CD4-positive, alpha-beta T cell treated with Interleukin-1 beta for 1 hour (primary cell): Measurements from ENCODE around the gene RASGEF1C.
"Not testable (repeated sequence)": the region's sequence is repeated elsewhere in the genome, so short reads cannot be mapped to it uniquely, and the experiment has no call there.

Experiments used
- DNase-seq, 2 donors: peaks; one replicate each; pipeline ENCODE4 v3.0.0-alpha.2; 2020 to 2022

Gene RASGEF1C

DNA sequence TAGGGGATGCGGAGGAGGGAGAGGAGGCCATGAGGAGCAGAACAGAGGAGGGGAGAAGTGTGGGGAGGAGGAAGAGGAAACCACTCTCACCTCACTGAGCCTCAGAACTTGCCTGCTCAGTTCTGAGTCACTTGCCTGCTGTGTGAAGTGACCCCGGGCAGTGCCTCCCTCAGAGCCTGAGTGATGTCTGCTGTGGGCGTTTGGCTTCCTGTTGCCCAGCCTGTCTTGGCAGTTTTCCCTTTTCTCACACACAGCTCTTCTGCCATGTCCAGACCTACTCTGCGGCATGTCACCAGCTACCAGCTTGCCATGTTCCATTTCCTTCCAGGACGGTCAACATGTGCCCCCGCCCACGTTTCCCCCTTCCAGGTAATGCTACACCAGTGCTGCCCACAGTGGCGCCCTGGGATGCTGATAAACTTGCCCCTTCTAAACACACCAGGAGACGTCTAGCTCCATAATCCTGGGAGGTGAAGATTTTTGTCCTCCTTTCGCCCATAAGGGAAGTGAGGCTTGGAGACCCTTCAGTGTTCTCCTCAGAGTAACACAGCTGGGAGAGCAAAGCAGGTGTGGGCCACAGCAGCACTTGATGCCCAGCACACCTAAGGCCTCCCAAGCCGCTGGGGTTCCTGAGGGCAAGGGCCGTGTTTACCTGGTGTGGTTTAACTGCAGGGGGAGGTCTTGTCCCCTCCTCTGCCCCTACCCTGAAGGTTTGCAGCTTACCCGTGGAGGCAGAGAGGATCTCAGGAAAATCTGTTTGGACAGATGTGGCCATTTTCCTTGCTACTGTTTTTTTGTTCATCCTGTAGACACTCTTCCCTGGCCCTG lies 73.7 kb downstream of the RASGEF1C start:
- DNase-seq, result peak in 1 of 2 donors; percentile 21

DNA sequence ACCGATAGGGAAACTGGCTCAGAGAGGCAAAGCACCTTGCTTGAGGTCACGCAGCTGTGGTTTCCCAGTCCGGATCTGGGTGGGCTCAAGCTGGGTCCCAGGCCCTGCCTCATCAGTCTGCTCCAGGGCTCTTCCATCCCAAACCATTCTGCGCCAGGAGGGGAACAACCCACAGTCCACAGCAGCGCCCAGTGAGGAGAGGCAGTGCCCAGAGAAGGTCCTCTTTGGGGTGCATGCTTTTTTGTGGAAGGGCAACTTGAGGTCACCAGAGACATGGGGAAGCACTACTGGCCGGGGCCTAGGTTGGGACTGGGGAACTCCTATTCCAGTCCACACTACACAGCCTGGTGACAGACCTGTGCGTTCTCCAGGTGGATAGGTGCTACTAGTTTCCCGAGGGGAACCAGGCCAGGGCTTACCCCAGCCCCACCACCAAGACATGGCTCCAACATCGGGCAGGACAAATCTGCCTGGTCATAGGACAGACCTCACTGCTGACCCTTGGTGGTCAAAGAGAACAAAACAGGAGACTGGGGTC lies 75.0 kb downstream of the RASGEF1C start:
- no peak for DNase-seq

DNA sequence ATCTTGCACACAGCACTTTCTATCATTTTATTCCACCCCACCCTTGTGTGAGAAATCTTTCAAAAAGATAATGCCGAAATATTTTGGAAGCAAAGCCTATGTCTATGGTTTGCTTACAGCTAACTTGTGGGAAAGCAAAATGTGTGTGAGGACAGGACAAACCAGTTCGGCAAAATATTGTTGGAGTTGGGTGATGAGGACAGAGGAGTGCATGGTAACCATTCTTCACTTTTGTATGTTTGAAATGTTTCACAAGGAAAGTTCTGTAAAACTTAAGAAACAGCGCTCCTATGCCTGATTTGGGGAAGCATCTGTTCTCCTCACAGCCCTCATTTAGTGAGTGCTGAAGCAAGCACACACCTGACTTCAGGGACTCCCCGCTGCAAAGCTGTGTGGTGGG lies 75.5 kb downstream of the RASGEF1C start:
- no peak for DNase-seq

GRCh38 chr5:180133060-180133459 lies 76.0 kb downstream of the RASGEF1C start:
- no peak for DNase-seq

GRCh38 chr5:180130876-180131740 lies 77.9 kb downstream of the RASGEF1C start:
- no peak for DNase-seq

DNA sequence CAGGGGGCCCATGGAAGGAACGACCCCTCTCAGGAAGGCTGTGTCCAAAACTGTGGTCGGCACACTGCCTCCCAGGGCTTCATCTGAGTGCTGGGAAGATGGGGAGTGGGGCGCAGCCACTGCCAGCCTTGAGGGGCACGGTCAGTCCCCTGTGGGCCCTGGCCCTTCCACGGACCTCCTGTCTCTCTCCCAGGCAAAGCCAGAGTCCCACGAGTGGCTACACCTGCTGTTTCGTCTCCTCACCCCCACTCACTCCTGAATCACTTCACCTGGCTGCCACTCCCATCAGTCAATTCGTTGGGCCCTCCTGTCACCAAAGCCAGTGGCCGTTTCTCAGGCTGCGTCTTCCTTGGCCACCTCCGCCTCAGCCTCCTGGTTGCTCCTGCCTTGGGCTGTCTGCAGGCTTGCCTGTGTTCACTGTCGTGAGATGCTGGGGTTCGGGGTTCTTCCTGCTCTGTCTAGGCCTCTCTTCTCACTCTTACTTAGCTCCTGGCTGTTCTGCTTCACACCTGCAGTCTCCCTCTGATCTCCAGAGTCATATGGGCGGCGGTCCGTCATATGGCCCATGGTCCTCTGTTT lies 78.6 kb downstream of the RASGEF1C start:
- no peak for DNase-seq

DNA sequence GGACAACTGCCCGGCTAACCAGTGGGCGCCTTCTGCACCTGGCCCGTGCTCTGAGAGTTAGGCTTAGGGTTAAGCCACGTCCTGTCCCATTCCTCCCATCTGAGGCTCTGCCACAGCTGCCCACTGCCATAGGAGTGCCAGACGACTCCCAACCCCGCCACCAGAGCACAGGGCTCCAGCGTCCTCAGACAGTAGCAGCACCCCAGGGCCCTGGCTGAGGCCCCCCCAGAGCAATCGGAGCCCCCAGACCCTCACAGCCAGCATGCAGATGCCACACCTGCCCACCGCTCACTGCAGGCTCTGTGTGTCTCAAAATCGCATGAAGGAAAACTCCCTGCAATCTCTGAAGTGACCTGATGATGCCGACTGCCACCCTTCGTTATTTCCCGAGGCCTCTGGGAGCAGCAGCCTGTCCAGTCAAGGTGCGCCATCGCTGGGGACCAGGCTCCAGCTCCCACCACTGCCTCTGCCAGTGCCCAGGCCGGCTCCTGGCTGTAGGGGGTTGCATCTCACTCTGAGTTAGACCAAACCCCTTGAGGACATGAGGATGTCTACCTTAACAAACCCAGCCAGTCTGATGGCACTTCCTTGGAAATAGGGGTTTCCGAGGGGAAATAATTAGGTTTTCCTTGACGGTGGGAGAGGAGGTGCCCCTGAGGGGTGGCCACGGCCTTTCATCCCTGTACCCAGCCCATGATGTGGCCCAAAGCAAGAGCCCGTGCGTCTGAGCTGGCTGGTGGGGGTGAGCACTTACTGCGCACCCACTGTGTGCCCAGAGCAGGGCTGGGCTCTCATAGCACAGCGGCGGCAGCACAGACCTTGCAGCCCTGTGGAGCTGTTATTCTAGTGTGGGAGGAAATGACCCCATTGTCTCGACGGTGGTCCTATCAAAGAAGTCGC lies 79.5 kb downstream of the RASGEF1C start:
- DNase-seq, result no peak

DNA sequence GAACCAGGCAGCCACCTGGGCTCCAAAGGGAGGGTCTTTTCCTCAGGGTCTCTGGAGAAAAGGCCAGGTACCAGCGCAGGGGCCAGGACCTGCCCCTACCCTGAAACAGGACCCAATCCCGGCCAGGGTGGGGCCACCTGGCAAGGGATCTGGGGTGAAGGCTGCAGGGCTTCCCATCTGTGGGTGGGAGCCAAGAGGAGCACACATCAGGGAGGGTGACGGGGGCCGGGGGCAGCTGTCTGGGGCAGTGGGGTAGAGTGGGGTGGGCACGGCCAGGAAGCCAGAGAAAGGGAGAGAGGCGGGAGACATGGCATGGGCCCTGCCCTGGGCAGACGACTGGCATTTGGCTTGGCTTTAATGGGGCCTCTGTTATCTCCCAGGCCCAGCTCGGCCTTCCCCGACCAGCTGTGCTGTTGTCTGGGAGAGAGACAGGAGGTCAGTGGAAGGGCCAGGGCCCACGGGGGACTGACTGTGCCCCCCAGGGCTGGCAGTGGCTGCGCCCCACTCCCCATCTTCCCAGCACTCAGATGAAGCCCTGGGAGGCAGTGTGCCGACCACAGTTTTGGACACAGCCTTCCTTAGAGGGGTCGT lies 80.2 kb downstream of the RASGEF1C start:
- no peak for DNase-seq

- no peak for DNase-seq
Measured at GRCh38 chr5:180127682-180128670, 81.0 kb downstream of the RASGEF1C start.

DNA sequence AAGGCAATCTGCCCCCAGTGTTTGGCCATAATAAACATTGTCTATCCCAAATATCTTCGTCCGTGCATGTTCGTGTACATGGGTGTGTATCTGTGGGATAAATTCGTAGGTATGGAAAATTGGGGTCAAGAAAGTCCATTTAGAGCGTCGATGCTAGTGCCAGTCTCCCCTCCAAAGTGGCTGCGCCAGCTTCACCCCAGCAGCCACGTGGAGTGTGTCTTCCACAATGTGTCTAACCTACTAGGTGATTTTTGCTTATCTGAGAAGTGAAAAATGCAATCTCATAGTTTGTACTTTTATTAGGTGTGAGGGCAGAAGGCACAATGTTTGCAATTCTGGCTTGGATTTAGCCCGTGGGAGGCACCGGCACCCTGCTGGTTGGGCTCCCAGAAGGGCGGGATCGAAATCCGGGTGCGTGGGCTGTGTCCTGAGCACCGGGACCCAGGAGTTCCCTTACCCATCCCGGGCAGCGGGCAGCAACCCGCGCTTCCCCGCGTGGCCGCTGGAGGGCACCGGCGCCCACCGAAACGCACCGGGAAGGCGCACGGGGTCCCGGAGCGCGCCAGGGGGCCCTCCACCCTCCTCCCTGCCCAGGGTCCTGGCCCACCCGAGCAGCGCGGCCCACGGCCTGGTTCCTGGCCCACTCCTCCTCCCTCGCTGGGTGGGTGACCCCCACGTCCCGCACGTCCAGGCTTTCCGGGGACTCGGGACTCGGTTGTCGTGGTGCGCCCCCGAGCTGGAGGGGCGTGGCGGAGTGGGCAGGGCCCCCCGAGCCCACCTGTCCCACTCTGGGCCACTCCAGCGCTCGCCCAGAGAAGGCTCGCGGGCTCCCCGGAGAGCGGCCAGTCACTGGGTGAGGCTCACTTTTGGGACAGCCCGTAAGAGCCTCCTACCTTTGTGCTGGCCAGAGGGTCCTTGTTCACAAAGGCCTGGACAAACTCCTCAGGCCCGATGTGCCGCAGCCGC lies 82.0 kb downstream of the RASGEF1C start:
- peak in 1 of 2 donors; percentile 15 for DNase-seq

GRCh38 chr5:180126156-180126555 lies 82.9 kb downstream of the RASGEF1C start:
- not testable (repeated sequence) for DNase-seq

DNA sequence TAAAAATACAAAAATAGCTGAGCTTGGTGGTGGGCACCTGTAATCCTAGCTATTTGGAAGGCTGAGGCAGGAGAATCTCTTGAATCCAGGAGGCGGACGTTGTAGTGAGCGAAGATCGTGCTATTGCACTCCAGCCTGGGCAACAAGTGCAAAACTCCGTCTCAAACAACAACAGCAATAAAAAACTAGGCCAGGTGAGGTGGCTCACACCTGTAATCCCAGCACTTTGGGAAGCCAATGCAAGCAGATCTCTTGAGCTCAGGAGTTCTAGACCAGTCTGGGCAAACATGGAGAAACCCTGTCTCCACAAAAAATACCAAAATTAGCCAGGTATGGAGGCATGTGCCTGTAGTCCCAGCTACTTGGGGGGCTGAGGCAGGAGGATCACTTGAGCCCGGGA lies 84.3 kb downstream of the RASGEF1C start:
- not testable (repeated sequence) for DNase-seq

DNA sequence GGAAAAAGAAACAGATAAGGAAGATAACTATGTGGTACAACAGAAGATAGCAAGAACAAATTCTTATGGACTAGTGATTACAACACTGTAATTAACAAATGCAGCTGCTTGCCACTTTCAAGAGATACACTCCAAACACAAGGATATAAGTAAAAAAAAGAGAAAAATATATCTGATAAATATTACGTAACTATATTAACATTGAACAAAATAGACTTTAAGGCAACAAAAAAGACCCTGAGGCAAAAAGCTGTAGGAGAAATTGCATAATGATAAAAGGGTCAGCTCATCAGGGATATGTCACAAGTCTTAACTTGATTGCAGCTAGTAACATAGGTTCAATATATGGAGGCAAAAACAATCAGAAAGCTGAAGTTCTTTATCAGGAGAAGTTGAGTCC lies 86.1 kb downstream of the RASGEF1C start:
- no peak for DNase-seq

DNA sequence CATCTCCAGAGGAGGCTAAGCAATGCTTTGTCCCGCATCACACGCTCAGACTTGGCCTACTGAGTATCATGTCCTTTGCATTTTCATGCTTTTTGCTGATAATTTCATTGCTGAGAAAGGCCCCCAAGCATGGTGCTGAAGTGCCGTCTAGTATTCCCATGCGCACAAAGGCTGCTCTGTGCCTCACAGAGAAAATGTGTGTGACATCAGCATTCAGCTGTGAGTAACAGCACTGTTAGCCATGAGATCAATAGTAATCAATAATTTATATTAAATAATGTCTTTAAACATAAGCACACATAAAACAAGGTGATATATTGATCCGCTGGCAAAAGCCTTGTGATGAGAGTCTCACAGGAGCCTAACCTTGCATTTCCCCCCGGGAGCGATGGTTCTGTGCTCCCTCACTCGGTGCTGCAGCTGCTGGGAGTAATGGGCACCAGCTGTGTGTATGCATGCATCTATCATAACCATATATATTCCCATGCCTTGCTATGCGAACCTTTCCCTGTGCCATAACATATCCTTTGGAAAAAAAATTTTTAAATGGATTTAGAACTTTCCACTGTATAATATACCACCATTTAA lies 87.1 kb downstream of the RASGEF1C start:
- no peak for DNase-seq

- DNase-seq, result no peak
Measured at GRCh38 chr5:180120237-180121101, 88.5 kb downstream of the RASGEF1C start.

- DNase-seq, result no peak
Measured at GRCh38 chr5:180119903-180120236, 89.1 kb downstream of the RASGEF1C start.

DNA sequence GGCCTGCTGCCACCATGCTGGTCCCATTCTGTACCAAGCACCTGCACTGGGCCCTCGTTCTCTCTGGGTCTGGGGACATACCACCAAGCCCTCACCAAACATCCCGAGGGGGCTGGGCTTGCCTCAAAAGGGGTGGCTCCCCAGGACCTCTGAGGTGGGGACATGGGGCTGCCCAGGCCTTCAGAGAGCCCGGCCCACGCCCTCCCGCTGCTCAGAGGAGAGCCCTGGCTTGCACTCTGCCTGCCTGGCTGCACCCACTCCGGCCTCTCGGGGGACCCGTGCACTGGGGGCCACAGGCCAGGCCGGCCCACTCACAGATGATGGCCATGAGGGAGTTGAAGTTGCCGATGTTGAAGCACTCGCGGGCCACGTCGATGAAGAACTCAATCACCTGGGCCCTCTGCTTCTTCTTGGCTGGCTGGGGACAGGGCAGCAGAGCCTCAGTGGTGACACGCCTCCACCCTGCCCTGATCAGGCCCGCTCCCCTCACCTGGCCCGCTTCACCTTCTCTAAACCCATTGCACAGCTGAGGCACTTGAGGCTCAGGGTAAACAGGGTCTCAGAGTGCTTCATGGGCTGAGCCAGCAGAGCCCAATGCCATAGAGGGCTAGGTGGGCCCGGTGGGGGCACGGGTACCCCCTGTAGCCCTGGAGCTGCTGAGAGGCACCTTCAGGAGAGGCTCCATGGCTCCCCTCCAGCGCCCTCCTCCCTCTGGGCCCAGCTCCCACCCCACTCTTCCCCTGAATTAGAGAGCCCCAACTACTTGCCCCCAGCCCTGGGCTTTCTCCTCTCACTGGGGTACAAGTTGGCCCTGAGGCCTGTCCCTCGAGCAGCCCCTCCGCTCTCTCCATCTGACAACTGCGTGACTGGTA lies 89.7 kb downstream of the RASGEF1C start:
- DNase-seq, result no peak
